Measurements from ENCODE around the gene IL17REL.

DNA sequence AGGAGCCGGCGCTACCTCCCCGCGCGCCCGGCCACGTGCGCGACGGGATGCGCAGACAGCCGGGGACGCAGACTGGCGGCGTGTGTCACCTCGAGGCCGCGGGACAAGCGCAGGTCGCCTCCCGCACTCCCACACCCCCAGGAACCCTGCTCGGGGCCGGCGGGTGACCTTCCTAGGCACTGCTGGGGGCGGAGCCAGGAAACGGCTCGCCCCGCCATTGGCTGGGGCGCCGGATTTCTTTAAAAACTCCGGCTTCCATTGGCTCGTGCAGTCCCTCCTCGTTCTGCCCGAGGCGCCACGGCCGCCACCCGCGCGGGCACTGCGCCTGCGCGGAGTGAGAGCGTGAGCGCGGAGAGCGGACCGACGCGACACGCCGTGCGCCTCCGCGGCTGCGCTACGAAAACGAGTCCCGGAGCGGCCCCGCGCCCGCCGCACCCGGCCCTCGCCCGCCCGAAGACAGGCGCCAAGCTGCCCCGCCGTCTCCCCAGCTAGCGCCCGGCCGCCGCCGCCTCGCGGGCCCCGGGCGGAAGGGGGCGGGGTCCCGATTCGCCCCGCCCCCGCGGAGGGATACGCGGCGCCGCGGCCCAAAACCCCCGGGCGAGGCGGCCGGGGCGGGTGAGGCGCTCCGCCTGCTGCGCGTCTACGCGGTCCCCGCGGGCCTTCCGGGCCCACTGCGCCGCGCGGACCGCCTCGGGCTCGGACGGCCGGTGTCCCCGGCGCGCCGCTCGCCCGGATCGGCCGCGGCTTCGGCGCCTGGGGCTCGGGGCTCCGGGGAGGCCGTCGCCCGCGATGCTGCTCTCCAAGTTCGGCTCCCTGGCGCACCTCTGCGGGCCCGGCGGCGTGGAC, 52.2 kb downstream of the IL17REL start, which contains the start of gene PIM3:
- TF ChIP-seq, protein P1, sequence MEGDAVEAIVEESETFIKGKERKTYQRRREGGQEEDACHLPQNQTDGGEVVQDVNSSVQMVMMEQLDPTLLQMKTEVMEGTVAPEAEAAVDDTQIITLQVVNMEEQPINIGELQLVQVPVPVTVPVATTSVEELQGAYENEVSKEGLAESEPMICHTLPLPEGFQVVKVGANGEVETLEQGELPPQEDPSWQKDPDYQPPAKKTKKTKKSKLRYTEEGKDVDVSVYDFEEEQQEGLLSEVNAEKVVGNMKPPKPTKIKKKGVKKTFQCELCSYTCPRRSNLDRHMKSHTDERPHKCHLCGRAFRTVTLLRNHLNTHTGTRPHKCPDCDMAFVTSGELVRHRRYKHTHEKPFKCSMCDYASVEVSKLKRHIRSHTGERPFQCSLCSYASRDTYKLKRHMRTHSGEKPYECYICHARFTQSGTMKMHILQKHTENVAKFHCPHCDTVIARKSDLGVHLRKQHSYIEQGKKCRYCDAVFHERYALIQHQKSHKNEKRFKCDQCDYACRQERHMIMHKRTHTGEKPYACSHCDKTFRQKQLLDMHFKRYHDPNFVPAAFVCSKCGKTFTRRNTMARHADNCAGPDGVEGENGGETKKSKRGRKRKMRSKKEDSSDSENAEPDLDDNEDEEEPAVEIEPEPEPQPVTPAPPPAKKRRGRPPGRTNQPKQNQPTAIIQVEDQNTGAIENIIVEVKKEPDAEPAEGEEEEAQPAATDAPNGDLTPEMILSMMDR (IDR thresholded peaks at IDR 0.05): peak in 1 of 6 experiments; percentile 17
- TF ChIP-seq POLR2A (IDR thresholded peaks at IDR 0.05): peak; percentile 86 to 97

All from adrenal gland (tissue), 5 donors.